WTC11 (cell line): ENCODE data around the gene RANBP3. TPM values are rescaled to one million over a fixed set of nuclear protein-coding genes. Genes with fewer than 3 reads are reported as not detected.
"Not testable (repeated sequence)": the region's sequence is repeated elsewhere in the genome, so short reads cannot be mapped to it uniquely, and the experiment has no call there.

Experiments used
- ATAC-seq: fragments of 200-7000 bp; cut with Tn5 transposase; 2 replicates; pipeline ENCODE4 v1.10.0; 2021; ENCODE audit warnings: mild to moderate bottlenecking, moderate library complexity
- CTCF ChIA-PET: fragments of 300-600 bp; sonication (Branson Sonifier 250); formaldehyde crosslinking; loops from one replicate; lab custom pipeline; 2021; ENCODE audit warnings: antibody characterized with exemption; lab: Charles Lee
- POLR2A ChIA-PET: fragments of 350-600 bp; sonication (Branson Sonifier 250); formaldehyde crosslinking; loops from one replicate; lab custom pipeline; 2021; ENCODE audit warnings: antibody characterized with exemption; lab: Charles Lee
- DNase-seq: peaks from one replicate; pipeline ENCODE4 v3.0.0; 2021; ENCODE audit warnings: low spot score
- H3K27ac Mint-ChIP-seq: 2 replicates; pipeline ENCODE4 v1.8.0; 2021; ENCODE audit warnings: mixed read lengths
- H3K27me3 Mint-ChIP-seq: 2 replicates; pipeline ENCODE4 v1.8.0; 2021; ENCODE audit warnings: low read depth, mild to moderate bottlenecking, moderate library complexity, mixed read lengths
- H3K36me3 Mint-ChIP-seq: 2 replicates; pipeline ENCODE4 v1.8.0; 2021; ENCODE audit warnings: mixed read lengths
- H3K4me1 Mint-ChIP-seq: 2 replicates; pipeline ENCODE4 v1.8.0; 2022; ENCODE audit warnings: mixed read lengths
- H3K4me3 Mint-ChIP-seq: 2 replicates; pipeline ENCODE4 v1.8.0; 2021; ENCODE audit warnings: mild to moderate bottlenecking, moderate library complexity, mixed read lengths
- H3K9me3 Mint-ChIP-seq: 2 replicates; pipeline ENCODE4 v1.8.0; 2021; ENCODE audit warnings: mixed read lengths
- E2F1 ChIP-seq: sonication (generic); formaldehyde crosslinking; IDR thresholded peaks from 2 replicates; pipeline ENCODE4 v1.8.0; 2022; ENCODE audit warnings: mild to moderate bottlenecking, missing genetic modification reagents
- ELF4 ChIP-seq: sonication (generic); formaldehyde crosslinking; IDR thresholded peaks from 2 replicates; pipeline ENCODE4 v1.8.1; 2022; ENCODE audit warnings: low read depth, mild to moderate bottlenecking, moderate library complexity, missing genetic modification reagents
- FOXP4 ChIP-seq: sonication (generic); formaldehyde crosslinking; IDR thresholded peaks from 2 replicates; pipeline ENCODE4 v1.8.0; 2022; ENCODE audit warnings: mild to moderate bottlenecking, missing genetic modification reagents
- IRF1 ChIP-seq: sonication (generic); formaldehyde crosslinking; IDR thresholded peaks from 2 replicates; pipeline ENCODE4 v1.8.0; 2023; ENCODE audit warnings: missing genetic modification reagents
- NFE2L1 ChIP-seq: sonication (generic); formaldehyde crosslinking; IDR thresholded peaks from 2 replicates; pipeline ENCODE4 v1.8.1; 2023; ENCODE audit warnings: missing genetic modification reagents
- NR2C2 ChIP-seq: sonication (generic); formaldehyde crosslinking; IDR thresholded peaks from 2 replicates; pipeline ENCODE4 v1.8.0; 2022; ENCODE audit warnings: mild to moderate bottlenecking, missing genetic modification reagents
- ZMAT4 ChIP-seq: fragments of 250-450 bp; sonication (Bioruptor Pico); IDR thresholded peaks from 2 replicates; pipeline ENCODE4 v1.9.0; 2021; ENCODE audit warnings: mild to moderate bottlenecking
- ZNF281 ChIP-seq: sonication (generic); formaldehyde crosslinking; IDR thresholded peaks from 2 replicates; pipeline ENCODE4 v1.8.0; 2023; ENCODE audit warnings: mild to moderate bottlenecking, missing genetic modification reagents
- total RNA-seq: library from RNA; stranded (reverse); gene quantifications from 3 replicates; pipeline ENCODE4 v1.2.3, GENCODE V29; 2021
- TF ChIP-seq, protein P1 (sequence below): sonication (generic); formaldehyde crosslinking; IDR thresholded peaks from 2 replicates; pipeline ENCODE4 v1.8.1; 2022; ENCODE audit warnings: low read depth, missing genetic modification reagents, borderline replicate concordance
- TF ChIP-seq, protein P2 (sequence below): fragments of 200-600 bp; IDR thresholded peaks from 2 replicates; pipeline ENCODE4 v1.8.0; 2022; ENCODE audit warnings: antibody characterized with exemption
- TF ChIP-seq, protein P3 (sequence below): sonication (generic); formaldehyde crosslinking; conservative IDR thresholded peaks from 2 replicates; pipeline ENCODE4 v1.8.1; 2022; ENCODE audit warnings: mild to moderate bottlenecking, missing genetic modification reagents

The RANBP3 gene
- total RNA-seq, 1 experiment from 2014 or later = 76.3 TPM

- CTCF ChIA-PET = interaction anchor here (4.1 kb wide), 1 partner anchor 74 kb away, joined by 21 read pairs; no protein-coding TSS in a partner anchor
- POLR2A ChIA-PET = no interaction called here
- ATAC-seq = no peak
Observed at GRCh38 chr19:5877882-5878281, 100.1 kb downstream of the RANBP3 start.

DNA sequence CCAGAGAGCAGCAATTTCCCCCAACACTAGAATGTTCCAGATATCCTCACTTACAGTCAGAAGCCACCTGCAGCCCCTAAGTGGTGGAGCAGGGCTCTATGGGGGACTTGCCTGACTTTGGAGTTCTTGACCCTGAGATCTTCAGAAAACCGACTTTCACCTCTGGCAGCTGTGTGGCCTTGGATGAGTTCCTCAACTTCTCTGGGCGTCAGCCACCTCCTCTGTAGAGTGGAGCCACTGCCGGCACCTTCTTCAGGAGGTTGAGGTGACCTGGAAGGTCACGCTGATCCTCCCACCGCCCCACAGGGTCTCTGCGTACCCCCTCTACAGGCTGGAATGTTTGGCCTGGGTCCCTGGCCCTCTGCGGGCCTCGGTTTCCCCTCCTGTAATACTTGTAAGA lies 100.5 kb downstream of the RANBP3 start:
- Mint-ChIP-seq H3K4me3 (no peak overlapping the region), H3K27ac (no peak overlapping the region), H3K9me3 (no peaks in the 10 kb centered on the region), H3K4me1 (peaks cover 9% of the 10 kb centered on the region), H3K27me3 (peaks cover 1% of the 10 kb centered on the region), H3K36me3 (no peaks in the 10 kb centered on the region)
- DNase-seq = no peak
- ChIA-PET CTCF (interaction anchor here (4.1 kb wide), 1 partner anchor 73 kb away, joined by 21 read pairs; no protein-coding TSS in a partner anchor), POLR2A (no interaction called here)
- ATAC-seq = no peak
- no peak for TF ChIP-seq E2F1 (CRISPR knock-in tag)
- no peak for TF ChIP-seq IRF1 (CRISPR knock-in tag)
- TF ChIP-seq, protein P1, sequence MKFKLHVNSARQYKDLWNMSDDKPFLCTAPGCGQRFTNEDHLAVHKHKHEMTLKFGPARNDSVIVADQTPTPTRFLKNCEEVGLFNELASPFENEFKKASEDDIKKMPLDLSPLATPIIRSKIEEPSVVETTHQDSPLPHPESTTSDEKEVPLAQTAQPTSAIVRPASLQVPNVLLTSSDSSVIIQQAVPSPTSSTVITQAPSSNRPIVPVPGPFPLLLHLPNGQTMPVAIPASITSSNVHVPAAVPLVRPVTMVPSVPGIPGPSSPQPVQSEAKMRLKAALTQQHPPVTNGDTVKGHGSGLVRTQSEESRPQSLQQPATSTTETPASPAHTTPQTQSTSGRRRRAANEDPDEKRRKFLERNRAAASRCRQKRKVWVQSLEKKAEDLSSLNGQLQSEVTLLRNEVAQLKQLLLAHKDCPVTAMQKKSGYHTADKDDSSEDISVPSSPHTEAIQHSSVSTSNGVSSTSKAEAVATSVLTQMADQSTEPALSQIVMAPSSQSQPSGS (CRISPR knock-in tag) = no peak
- TF ChIP-seq ZMAT4 = no peak
- no peak for TF ChIP-seq ZNF281
- TF ChIP-seq ELF4 (CRISPR knock-in tag) = no peak
- TF ChIP-seq NR2C2 (CRISPR knock-in tag) = no peak
- TF ChIP-seq, protein P2, sequence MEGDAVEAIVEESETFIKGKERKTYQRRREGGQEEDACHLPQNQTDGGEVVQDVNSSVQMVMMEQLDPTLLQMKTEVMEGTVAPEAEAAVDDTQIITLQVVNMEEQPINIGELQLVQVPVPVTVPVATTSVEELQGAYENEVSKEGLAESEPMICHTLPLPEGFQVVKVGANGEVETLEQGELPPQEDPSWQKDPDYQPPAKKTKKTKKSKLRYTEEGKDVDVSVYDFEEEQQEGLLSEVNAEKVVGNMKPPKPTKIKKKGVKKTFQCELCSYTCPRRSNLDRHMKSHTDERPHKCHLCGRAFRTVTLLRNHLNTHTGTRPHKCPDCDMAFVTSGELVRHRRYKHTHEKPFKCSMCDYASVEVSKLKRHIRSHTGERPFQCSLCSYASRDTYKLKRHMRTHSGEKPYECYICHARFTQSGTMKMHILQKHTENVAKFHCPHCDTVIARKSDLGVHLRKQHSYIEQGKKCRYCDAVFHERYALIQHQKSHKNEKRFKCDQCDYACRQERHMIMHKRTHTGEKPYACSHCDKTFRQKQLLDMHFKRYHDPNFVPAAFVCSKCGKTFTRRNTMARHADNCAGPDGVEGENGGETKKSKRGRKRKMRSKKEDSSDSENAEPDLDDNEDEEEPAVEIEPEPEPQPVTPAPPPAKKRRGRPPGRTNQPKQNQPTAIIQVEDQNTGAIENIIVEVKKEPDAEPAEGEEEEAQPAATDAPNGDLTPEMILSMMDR = no peak
- TF ChIP-seq NFE2L1 (CRISPR knock-in tag) = no peak
- TF ChIP-seq, protein P3, sequence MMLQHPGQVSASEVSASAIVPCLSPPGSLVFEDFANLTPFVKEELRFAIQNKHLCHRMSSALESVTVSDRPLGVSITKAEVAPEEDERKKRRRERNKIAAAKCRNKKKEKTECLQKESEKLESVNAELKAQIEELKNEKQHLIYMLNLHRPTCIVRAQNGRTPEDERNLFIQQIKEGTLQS (CRISPR knock-in tag) = no peak

More at GRCh38 chr19:5877882-5878281, 100.1 kb downstream of the RANBP3 start:
- H3K4me3 Mint-ChIP-seq = no peak overlapping the region
- H3K27me3 Mint-ChIP-seq = peaks cover 6% of the 10 kb centered on the region
- H3K27ac Mint-ChIP-seq = no peak overlapping the region
- H3K36me3 Mint-ChIP-seq = no peaks in the 10 kb centered on the region
- no peaks in the 10 kb centered on the region for H3K9me3 Mint-ChIP-seq
- DNase-seq = no peak
- peaks cover 11% of the 10 kb centered on the region for H3K4me1 Mint-ChIP-seq
- no peak for TF ChIP-seq FOXP4 (CRISPR knock-in tag)

GRCh38 chr19:5874496-5874895 lies 103.4 kb downstream of the RANBP3 start:
- H3K27me3 Mint-ChIP-seq, H3K4me1 Mint-ChIP-seq, POLR2A ChIA-PET, H3K4me3 Mint-ChIP-seq, H3K9me3 Mint-ChIP-seq, DNase-seq, H3K36me3 Mint-ChIP-seq, ATAC-seq, H3K27ac Mint-ChIP-seq: not testable (repeated sequence)
- CTCF ChIA-PET = interaction anchor here (0.7 to 1.7 kb wide), 2 partner anchors 15 to 70 kb away, joined by 3 to 8 read pairs; no protein-coding TSS in a partner anchor
